WTC11 (cell line): ENCODE measurements around the gene AGBL1.

Source experiments
- IRF2 ChIP-seq: sonication (generic); formaldehyde crosslinking; IDR thresholded peaks from 2 replicates; pipeline ENCODE4 v1.8.0; 2022; ENCODE audit warnings: low read depth, missing genetic modification reagents, borderline replicate concordance
- NFE2L1 ChIP-seq: sonication (generic); formaldehyde crosslinking; IDR thresholded peaks from 2 replicates; pipeline ENCODE4 v1.8.1; 2023; ENCODE audit warnings: missing genetic modification reagents
- TEAD1 ChIP-seq: sonication (generic); formaldehyde crosslinking; IDR thresholded peaks from 2 replicates; pipeline ENCODE4 v1.8.0; 2022; ENCODE audit warnings: mild to moderate bottlenecking, missing genetic modification reagents
- ZNF232 ChIP-seq: sonication (generic); formaldehyde crosslinking; IDR thresholded peaks from 2 replicates; pipeline ENCODE4 v1.8.0; 2022; ENCODE audit warnings: mild to moderate bottlenecking, missing genetic modification reagents
- ZNF263 ChIP-seq: sonication (generic); formaldehyde crosslinking; IDR thresholded peaks from 2 replicates; pipeline ENCODE4 v1.8.1; 2022; ENCODE audit warnings: low read depth, mild to moderate bottlenecking, moderate library complexity, missing genetic modification reagents
- TF ChIP-seq, protein P1 (sequence below): sonication (generic); formaldehyde crosslinking; IDR thresholded peaks from 2 replicates; pipeline ENCODE4 v1.8.0; 2022; ENCODE audit warnings: mild to moderate bottlenecking, missing genetic modification reagents
- TF ChIP-seq, protein P2 (sequence below): fragments of 200-600 bp; IDR thresholded peaks from 2 replicates; pipeline ENCODE4 v1.8.0; 2022; ENCODE audit warnings: antibody characterized with exemption
- TF ChIP-seq, protein P3 (sequence below): sonication (generic); formaldehyde crosslinking; IDR thresholded peaks from 2 replicates; pipeline ENCODE4 v1.8.1; 2022; ENCODE audit warnings: missing genetic modification reagents, borderline replicate concordance
- TF ChIP-seq, protein P4 (sequence below): sonication (generic); formaldehyde crosslinking; IDR thresholded peaks from 2 replicates; pipeline ENCODE4 v1.8.0; 2023; ENCODE audit warnings: missing genetic modification reagents
- TF ChIP-seq, protein P5 (sequence below): fragments of 250-450 bp; sonication (Bioruptor Pico); conservative IDR thresholded peaks from 2 replicates; pipeline ENCODE4 v1.9.0; 2021; ENCODE audit warnings: mild to moderate bottlenecking
- TF ChIP-seq, protein P6 (sequence below): sonication (generic); formaldehyde crosslinking; IDR thresholded peaks from 2 replicates; pipeline ENCODE4 v1.8.1; 2022; ENCODE audit warnings: low read depth, mild to moderate bottlenecking, moderate library complexity, missing genetic modification reagents, borderline replicate concordance
- TF ChIP-seq, protein P7 (sequence below): sonication (generic); formaldehyde crosslinking; IDR thresholded peaks from 2 replicates; pipeline ENCODE4 v1.8.0; 2022; ENCODE audit warnings: mild to moderate bottlenecking, missing genetic modification reagents
- TF ChIP-seq, protein P8 (sequence below): sonication (generic); formaldehyde crosslinking; IDR thresholded peaks from 2 replicates; pipeline ENCODE4 v1.8.0; 2023; ENCODE audit warnings: mild to moderate bottlenecking, missing genetic modification reagents

DNA sequence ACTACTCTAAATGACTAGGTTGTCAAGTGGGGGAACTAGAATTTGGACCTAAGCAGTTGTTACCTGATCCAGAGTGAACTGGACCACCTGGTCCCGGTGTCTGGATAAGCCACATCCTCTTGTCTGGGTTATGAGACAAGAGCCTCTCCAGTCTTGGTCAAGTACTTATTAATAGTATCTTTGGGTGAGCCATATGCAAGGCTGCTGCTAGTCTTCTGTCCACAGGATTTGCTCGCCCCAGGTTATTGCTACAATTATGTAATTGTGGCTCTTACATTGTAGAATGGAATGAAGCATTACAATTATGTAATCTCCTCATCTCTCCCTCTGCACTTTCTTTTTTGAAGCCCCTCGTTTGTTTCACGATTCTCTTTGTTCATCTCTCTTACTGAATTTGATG lies 24.0 kb upstream of the AGBL1 start:
- TF ChIP-seq, protein P1, sequence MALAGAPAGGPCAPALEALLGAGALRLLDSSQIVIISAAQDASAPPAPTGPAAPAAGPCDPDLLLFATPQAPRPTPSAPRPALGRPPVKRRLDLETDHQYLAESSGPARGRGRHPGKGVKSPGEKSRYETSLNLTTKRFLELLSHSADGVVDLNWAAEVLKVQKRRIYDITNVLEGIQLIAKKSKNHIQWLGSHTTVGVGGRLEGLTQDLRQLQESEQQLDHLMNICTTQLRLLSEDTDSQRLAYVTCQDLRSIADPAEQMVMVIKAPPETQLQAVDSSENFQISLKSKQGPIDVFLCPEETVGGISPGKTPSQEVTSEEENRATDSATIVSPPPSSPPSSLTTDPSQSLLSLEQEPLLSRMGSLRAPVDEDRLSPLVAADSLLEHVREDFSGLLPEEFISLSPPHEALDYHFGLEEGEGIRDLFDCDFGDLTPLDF (CRISPR knock-in tag) = no peak
- TF ChIP-seq, protein P2, sequence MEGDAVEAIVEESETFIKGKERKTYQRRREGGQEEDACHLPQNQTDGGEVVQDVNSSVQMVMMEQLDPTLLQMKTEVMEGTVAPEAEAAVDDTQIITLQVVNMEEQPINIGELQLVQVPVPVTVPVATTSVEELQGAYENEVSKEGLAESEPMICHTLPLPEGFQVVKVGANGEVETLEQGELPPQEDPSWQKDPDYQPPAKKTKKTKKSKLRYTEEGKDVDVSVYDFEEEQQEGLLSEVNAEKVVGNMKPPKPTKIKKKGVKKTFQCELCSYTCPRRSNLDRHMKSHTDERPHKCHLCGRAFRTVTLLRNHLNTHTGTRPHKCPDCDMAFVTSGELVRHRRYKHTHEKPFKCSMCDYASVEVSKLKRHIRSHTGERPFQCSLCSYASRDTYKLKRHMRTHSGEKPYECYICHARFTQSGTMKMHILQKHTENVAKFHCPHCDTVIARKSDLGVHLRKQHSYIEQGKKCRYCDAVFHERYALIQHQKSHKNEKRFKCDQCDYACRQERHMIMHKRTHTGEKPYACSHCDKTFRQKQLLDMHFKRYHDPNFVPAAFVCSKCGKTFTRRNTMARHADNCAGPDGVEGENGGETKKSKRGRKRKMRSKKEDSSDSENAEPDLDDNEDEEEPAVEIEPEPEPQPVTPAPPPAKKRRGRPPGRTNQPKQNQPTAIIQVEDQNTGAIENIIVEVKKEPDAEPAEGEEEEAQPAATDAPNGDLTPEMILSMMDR = no peak
- TF ChIP-seq, protein P3, sequence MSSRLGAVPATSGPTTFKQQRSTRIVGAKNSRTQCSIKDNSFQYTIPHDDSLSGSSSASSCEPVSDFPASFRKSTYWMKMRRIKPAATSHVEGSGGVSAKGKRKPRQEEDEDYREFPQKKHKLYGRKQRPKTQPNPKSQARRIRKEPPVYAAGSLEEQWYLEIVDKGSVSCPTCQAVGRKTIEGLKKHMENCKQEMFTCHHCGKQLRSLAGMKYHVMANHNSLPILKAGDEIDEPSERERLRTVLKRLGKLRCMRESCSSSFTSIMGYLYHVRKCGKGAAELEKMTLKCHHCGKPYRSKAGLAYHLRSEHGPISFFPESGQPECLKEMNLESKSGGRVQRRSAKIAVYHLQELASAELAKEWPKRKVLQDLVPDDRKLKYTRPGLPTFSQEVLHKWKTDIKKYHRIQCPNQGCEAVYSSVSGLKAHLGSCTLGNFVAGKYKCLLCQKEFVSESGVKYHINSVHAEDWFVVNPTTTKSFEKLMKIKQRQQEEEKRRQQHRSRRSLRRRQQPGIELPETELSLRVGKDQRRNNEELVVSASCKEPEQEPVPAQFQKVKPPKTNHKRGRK (CRISPR knock-in tag) = no peak
- TF ChIP-seq IRF2 (CRISPR knock-in tag) = no peak
- TF ChIP-seq, protein P4, sequence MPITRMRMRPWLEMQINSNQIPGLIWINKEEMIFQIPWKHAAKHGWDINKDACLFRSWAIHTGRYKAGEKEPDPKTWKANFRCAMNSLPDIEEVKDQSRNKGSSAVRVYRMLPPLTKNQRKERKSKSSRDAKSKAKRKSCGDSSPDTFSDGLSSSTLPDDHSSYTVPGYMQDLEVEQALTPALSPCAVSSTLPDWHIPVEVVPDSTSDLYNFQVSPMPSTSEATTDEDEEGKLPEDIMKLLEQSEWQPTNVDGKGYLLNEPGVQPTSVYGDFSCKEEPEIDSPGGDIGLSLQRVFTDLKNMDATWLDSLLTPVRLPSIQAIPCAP (CRISPR knock-in tag) = no peak
- TF ChIP-seq NFE2L1 (CRISPR knock-in tag) = no peak
- TF ChIP-seq TEAD1 (CRISPR knock-in tag) = no peak
- TF ChIP-seq, protein P5, sequence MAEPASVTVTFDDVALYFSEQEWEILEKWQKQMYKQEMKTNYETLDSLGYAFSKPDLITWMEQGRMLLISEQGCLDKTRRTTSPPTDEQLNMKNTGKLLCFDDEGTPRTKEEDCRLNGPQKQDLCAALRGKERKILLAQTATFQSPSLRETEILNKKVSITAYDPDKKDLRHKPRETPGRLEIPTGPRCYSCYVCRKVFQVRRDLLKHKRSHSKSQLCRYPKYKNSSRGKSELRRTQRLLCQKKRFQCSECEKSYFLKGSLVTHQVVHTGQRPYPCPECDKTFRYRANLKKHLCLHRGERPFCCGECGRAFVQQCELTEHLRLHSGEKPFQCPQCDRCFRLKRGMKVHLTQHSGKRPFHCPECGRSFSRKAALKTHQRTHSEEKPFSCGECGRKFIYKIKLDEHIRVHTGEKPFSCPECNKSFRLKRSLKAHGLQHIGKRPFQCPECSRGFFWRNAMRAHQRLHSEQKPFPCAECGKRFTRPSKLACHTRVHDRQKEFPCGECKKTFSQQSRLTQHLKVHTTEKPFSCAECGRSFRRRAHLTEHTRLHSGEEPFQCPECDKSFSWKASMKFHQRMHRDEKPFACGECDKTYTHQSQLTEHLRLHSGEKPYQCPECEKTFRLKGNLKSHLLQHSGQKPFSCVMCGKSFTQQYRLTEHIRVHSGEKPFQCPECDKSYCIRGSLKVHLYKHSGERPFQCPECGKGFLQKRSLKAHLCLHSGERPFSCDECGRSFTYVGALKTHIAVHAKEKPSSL (CRISPR knock-in tag) = no peak
- TF ChIP-seq, protein P6, sequence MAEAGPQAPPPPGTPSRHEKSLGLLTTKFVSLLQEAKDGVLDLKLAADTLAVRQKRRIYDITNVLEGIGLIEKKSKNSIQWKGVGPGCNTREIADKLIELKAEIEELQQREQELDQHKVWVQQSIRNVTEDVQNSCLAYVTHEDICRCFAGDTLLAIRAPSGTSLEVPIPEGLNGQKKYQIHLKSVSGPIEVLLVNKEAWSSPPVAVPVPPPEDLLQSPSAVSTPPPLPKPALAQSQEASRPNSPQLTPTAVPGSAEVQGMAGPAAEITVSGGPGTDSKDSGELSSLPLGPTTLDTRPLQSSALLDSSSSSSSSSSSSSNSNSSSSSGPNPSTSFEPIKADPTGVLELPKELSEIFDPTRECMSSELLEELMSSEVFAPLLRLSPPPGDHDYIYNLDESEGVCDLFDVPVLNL (CRISPR knock-in tag) = no peak
- TF ChIP-seq, protein P7, sequence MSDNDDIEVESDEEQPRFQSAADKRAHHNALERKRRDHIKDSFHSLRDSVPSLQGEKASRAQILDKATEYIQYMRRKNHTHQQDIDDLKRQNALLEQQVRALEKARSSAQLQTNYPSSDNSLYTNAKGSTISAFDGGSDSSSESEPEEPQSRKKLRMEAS (CRISPR knock-in tag) = no peak
- TF ChIP-seq, protein P8, sequence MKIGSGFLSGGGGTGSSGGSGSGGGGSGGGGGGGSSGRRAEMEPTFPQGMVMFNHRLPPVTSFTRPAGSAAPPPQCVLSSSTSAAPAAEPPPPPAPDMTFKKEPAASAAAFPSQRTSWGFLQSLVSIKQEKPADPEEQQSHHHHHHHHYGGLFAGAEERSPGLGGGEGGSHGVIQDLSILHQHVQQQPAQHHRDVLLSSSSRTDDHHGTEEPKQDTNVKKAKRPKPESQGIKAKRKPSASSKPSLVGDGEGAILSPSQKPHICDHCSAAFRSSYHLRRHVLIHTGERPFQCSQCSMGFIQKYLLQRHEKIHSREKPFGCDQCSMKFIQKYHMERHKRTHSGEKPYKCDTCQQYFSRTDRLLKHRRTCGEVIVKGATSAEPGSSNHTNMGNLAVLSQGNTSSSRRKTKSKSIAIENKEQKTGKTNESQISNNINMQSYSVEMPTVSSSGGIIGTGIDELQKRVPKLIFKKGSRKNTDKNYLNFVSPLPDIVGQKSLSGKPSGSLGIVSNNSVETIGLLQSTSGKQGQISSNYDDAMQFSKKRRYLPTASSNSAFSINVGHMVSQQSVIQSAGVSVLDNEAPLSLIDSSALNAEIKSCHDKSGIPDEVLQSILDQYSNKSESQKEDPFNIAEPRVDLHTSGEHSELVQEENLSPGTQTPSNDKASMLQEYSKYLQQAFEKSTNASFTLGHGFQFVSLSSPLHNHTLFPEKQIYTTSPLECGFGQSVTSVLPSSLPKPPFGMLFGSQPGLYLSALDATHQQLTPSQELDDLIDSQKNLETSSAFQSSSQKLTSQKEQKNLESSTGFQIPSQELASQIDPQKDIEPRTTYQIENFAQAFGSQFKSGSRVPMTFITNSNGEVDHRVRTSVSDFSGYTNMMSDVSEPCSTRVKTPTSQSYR (CRISPR knock-in tag) = no peak
- TF ChIP-seq ZNF232 (CRISPR knock-in tag) = no peak
- no peak for TF ChIP-seq ZNF263
